Activated CD8-positive, alpha-beta memory T cell treated with anti-CD3 and anti-CD28 coated beads, Interleukin-2, amount 10 ng/mL, durations not matched to agents 7 days and 5 days (primary cell): ENCODE data around the gene ATP6AP1. TPM values are rescaled to one million over a fixed set of nuclear protein-coding genes. Genes with fewer than 3 reads are reported as not detected.
A peak's percentile ranks its signal among the peaks of the same experiment; 100 is the strongest.

Source experiments
- ATAC-seq: fragments of 150-1000 bp; cut with Tn5 transposase; one replicate; pipeline ENCODE4 v1.10.0; 2021; ENCODE audit warnings: moderate library complexity
- CTCF ChIA-PET: fragments of 350-600 bp; sonication (Branson Sonifier 250); formaldehyde crosslinking; loops from one replicate; lab custom pipeline; 2021; ENCODE audit warnings: antibody characterized with exemption; lab: Charles Lee
- DNase-seq: peaks from one replicate; pipeline ENCODE4 v3.0.0-alpha.2; 2020
- H3K27ac Mint-ChIP-seq: one replicate; pipeline ENCODE4 v1.8.0; 2021; ENCODE audit warnings: mild to moderate bottlenecking, mixed read lengths
- H3K27me3 Mint-ChIP-seq: one replicate; pipeline ENCODE4 v1.8.0; 2021; ENCODE audit warnings: mixed read lengths
- H3K36me3 Mint-ChIP-seq: one replicate; pipeline ENCODE4 v1.8.0; 2021; ENCODE audit warnings: mild to moderate bottlenecking, mixed read lengths
- H3K4me1 Mint-ChIP-seq: one replicate; pipeline ENCODE4 v1.8.0; 2021; ENCODE audit warnings: mixed read lengths
- H3K4me3 Mint-ChIP-seq: one replicate; pipeline ENCODE4 v1.8.0; 2021; ENCODE audit warnings: mild to moderate bottlenecking, moderate library complexity, mixed read lengths
- H3K9me3 Mint-ChIP-seq: one replicate; pipeline ENCODE4 v1.8.0; 2022; ENCODE audit warnings: low read depth, mixed read lengths
- total RNA-seq, 2 experiments: library from RNA; stranded (reverse); gene quantifications; one replicate each; pipeline ENCODE4 v1.2.3, GENCODE V29; 2021

The ATP6AP1 gene
- total RNA-seq, 2 experiments from 2014 or later, result 42.0 to 48.4 TPM

- CTCF ChIA-PET, result no interaction called here
- Mint-ChIP-seq H3K9me3 (no peaks in the 10 kb centered on the region), H3K27ac (no peak overlapping the region), H3K27me3 (no peaks in the 10 kb centered on the region), H3K4me1 (peaks cover 30% of the 10 kb centered on the region), H3K36me3 (peaks cover 12% of the 10 kb centered on the region), H3K4me3 (no peak overlapping the region)
- DNase-seq (no peak), ATAC-seq (no peak)
These were observed 11.4 kb downstream of the ATP6AP1 start for GRCh38 chrX:154439841-154440240.

- ATAC-seq (no peak), DNase-seq (no peak)
- Mint-ChIP-seq H3K36me3 (peaks cover 12% of the 10 kb centered on the region), H3K9me3 (no peaks in the 10 kb centered on the region), H3K4me1 (peaks cover 30% of the 10 kb centered on the region), H3K27ac (no peak overlapping the region), H3K27me3 (no peaks in the 10 kb centered on the region), H3K4me3 (no peak overlapping the region)
- CTCF ChIA-PET, result no interaction called here
These were observed 12.3 kb downstream of the ATP6AP1 start for GRCh38 chrX:154440623-154441357.

- Mint-ChIP-seq H3K4me1 (peaks cover 29% of the 10 kb centered on the region), H3K27me3 (no peaks in the 10 kb centered on the region), H3K9me3 (no peaks in the 10 kb centered on the region), H3K36me3 (peaks cover 12% of the 10 kb centered on the region), H3K4me3 (no peak overlapping the region), H3K27ac (peak overlapping the region; percentile 19)
- DNase-seq (no peak), ATAC-seq (no peak)
- CTCF ChIA-PET, result no interaction called here
These were observed 13.1 kb downstream of the ATP6AP1 start for GRCh38 chrX:154441564-154441963.

DNA sequence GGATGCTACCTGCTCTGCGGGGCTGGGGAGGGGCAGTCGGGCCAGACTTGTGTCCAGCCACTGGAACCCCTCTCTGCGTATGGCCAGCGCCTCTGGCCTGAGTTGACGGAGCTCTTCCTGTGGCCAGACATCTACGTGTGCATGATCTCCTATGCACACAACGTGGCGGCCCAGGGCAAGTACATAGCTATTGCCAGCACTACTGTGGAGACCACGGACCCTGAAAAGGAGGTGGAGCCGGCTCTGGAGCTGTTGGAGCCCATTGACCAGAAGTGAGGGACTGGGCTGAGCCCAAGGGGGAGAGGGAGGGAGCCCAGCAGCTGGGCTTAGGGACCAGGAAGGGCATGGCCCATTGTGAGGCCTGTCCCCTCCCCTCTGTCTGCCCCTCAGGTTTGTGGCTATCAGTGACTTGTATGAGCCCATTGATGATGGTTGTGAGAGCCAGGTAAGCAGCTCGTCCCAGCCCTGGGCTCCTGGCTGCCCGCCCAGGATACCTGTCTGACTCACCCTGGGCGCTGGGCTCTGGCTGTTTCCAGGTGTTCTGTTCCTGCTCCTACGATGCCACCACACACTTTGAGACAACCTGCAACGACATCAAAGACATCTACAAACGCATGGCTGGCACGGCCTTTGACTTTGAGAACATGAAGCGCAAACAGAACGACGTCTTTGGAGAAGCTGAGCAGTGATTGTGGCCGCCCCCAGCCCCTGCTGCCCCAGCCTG lies 13.7 kb downstream of the ATP6AP1 start:
- CTCF ChIA-PET, result no interaction called here

GRCh38 chrX:154443479-154443910 lies 15.0 kb downstream of the ATP6AP1 start:
- peaks cover 9% of the 10 kb centered on the region for H3K36me3 Mint-ChIP-seq
- peak overlapping the region; percentile 55 for H3K4me3 Mint-ChIP-seq
- ATAC-seq (peak; percentile 4), DNase-seq (no peak)
- no peaks in the 10 kb centered on the region for H3K27me3 Mint-ChIP-seq
- CTCF ChIA-PET, result interaction anchor here (1.7 kb wide), 1 partner anchor 45 kb away, joined by 4 read pairs; the partner anchor contains the start of gene RPL10
- H3K4me1 Mint-ChIP-seq, result peaks cover 24% of the 10 kb centered on the region
- H3K9me3 Mint-ChIP-seq, result no peaks in the 10 kb centered on the region
- peak overlapping the region; percentile 72 for H3K27ac Mint-ChIP-seq

More for the DNA sequence above, 13.7 kb downstream of the ATP6AP1 start:
- no peak overlapping the region for H3K27ac Mint-ChIP-seq
- DNase-seq (no peak), ATAC-seq (no peak)
- H3K36me3 Mint-ChIP-seq, result peaks cover 13% of the 10 kb centered on the region
- H3K27me3 Mint-ChIP-seq, result no peaks in the 10 kb centered on the region
- H3K4me1 Mint-ChIP-seq, result peaks cover 29% of the 10 kb centered on the region
- H3K9me3 Mint-ChIP-seq, result no peaks in the 10 kb centered on the region
- no peak overlapping the region for H3K4me3 Mint-ChIP-seq

DNA sequence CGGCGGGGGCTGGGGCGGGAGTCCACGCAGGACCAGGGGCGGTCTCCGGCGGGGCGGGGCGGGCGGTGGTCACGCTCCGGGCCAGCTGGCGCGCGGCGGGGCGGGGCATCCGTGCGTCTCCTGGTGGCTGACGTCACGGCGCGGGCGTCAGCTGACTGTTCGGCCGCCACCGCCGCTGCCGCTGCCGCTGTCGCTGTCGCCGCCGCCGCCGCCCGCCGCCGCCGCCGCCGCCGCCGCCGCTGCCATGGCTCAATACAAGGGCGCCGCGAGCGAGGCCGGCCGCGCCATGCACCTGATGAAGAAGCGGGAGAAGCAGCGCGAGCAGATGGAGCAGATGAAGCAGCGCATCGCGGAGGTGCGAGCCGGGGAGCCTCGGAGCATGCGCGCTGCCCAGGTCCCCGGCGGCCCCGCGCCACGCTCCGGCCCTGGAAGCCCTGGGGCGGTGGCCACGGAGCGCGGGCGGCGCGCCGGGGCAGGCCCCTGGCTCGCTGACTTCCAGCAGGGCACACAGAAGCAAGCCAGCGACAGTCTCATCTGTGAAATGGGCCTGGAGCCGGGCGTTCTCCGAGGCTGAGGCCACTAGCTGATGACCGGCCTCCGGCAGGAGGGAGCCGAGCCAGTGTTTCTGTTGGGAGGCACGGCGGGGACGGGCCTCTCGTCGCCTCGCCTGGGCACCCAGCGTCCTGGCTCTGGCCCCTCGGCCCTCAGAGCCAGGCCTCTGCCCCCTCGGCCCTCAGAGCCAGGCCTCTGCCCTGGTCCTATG lies 15.7 kb downstream of the ATP6AP1 start, which contains the start of gene FAM50A:
FAM50A (plus strand) TSS at position 150 of the 763 bp plus-strand sequence; CDS start at position 245, 95 bp downstream.
- CTCF ChIA-PET, result interaction anchor here (1.7 kb wide), 1 partner anchor 45 kb away, joined by 4 read pairs; the partner anchor contains the start of gene RPL10
- no peaks in the 10 kb centered on the region for H3K27me3 Mint-ChIP-seq
- peak within 1 kb of the TSS; percentile 68 for H3K4me3 Mint-ChIP-seq
- DNase-seq (peak; percentile 76), ATAC-seq (peak; percentile 92)
- no peaks in the 10 kb centered on the region for H3K9me3 Mint-ChIP-seq
- peaks cover 20% of the 10 kb centered on the region for H3K4me1 Mint-ChIP-seq
- peaks cover 9% of the 10 kb centered on the region for H3K36me3 Mint-ChIP-seq
- peak within 1 kb of the TSS; percentile 72 for H3K27ac Mint-ChIP-seq

GRCh38 chrX:154444755-154445246 lies 16.3 kb downstream of the ATP6AP1 start:
- H3K36me3 Mint-ChIP-seq, result peaks cover 8% of the 10 kb centered on the region
- no peak for ATAC-seq
- CTCF ChIA-PET, result interaction anchor here (1.7 kb wide), 1 partner anchor 46 kb away, joined by 4 read pairs; the partner anchor contains the start of gene RPL10
- no peaks in the 10 kb centered on the region for H3K27me3 Mint-ChIP-seq
- DNase-seq, result no peak
- H3K4me1 Mint-ChIP-seq, result peaks cover 20% of the 10 kb centered on the region
- no peak overlapping the region for H3K27ac Mint-ChIP-seq
- H3K4me3 Mint-ChIP-seq, result peak overlapping the region; percentile 68
- no peaks in the 10 kb centered on the region for H3K9me3 Mint-ChIP-seq

DNA sequence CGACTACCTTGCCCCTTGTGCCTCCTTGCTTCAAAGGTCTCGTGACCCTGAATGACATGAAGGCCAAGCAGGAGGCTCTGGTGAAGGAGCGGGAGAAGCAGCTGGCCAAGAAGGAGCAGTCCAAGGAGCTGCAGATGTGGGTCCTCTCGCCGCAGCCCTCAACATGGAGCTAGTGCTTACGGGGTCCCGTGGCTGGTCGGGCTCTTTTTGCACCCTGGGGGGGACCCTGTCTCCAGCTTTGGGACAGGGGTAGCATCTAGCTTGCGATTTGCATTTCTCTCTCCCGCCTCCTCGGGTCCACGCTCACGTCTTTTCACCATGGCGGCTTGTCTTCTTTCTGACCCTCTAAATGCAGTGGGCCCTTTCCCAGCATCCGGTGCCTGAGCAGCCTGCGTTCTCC lies 17.3 kb downstream of the ATP6AP1 start:
- no peak overlapping the region for H3K4me3 Mint-ChIP-seq
- no peak for DNase-seq
- no peak for ATAC-seq
- CTCF ChIA-PET, result no interaction called here
- no peaks in the 10 kb centered on the region for H3K27me3 Mint-ChIP-seq
- H3K36me3 Mint-ChIP-seq, result peaks cover 5% of the 10 kb centered on the region
- H3K4me1 Mint-ChIP-seq, result peaks cover 20% of the 10 kb centered on the region
- no peaks in the 10 kb centered on the region for H3K9me3 Mint-ChIP-seq
- H3K27ac Mint-ChIP-seq, result no peak overlapping the region

GRCh38 chrX:154446430-154446829 lies 18.0 kb downstream of the ATP6AP1 start:
- Mint-ChIP-seq H3K36me3 (peaks cover 5% of the 10 kb centered on the region), H3K9me3 (no peaks in the 10 kb centered on the region), H3K4me1 (peaks cover 16% of the 10 kb centered on the region), H3K27me3 (no peaks in the 10 kb centered on the region), H3K27ac (peak overlapping the region; percentile 28), H3K4me3 (no peak overlapping the region)
- CTCF ChIA-PET, result no interaction called here
- no peak for DNase-seq
- ATAC-seq, result no peak

DNA sequence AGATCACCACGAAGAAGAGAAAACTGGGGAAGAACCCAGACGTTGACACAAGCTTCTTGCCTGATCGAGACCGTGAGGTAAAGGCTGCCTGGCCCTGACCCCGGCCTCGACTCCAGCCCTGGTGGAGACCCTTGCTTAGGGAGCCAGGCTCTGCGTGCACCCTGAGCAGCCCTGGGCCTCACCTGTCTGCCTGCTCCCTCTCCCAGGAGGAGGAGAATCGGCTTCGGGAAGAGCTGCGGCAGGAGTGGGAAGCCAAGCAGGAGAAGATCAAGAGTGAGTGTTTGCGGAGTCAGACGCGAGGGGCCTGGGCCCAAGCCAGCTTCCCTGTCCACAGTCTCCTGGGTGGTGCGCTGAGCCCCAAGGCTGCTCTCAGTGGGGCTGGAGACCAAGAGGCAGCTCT lies 20.0 kb downstream of the ATP6AP1 start:
- no peak overlapping the region for H3K27ac Mint-ChIP-seq
- ATAC-seq (no peak), DNase-seq (no peak)
- H3K36me3 Mint-ChIP-seq, result peaks cover 4% of the 10 kb centered on the region
- H3K9me3 Mint-ChIP-seq, result no peaks in the 10 kb centered on the region
- H3K27me3 Mint-ChIP-seq, result no peaks in the 10 kb centered on the region
- H3K4me3 Mint-ChIP-seq, result no peak overlapping the region
- CTCF ChIA-PET, result no interaction called here
- H3K4me1 Mint-ChIP-seq, result peaks cover 8% of the 10 kb centered on the region

DNA sequence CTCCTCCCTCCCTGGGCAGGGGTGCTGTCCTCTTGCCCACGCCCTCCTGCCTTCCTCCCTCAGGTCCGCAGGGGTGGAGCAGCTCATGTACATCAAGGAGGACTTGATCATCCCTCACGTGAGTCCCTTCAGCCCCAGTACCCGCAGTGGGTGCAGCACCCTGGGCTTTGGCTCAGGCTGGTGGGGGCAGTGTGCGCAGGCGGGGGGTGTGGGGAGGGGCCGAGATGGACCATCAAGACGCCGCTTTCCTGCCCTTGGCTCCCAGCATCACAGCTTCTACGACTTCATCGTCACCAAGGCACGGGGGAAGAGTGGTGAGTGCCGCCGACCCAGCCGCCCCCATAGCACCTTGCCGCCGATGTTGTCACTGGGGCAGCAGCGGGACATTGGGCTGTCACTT lies 21.1 kb downstream of the ATP6AP1 start:
- Mint-ChIP-seq H3K4me3 (no peak overlapping the region), H3K27ac (no peak overlapping the region), H3K27me3 (no peaks in the 10 kb centered on the region), H3K4me1 (peaks cover 8% of the 10 kb centered on the region), H3K36me3 (peaks cover 9% of the 10 kb centered on the region), H3K9me3 (no peaks in the 10 kb centered on the region)
- ATAC-seq (no peak), DNase-seq (no peak)
- CTCF ChIA-PET, result interaction anchor here (0.7 kb wide), 1 partner anchor 78 kb away, joined by 3 read pairs; no protein-coding TSS in a partner anchor

DNA sequence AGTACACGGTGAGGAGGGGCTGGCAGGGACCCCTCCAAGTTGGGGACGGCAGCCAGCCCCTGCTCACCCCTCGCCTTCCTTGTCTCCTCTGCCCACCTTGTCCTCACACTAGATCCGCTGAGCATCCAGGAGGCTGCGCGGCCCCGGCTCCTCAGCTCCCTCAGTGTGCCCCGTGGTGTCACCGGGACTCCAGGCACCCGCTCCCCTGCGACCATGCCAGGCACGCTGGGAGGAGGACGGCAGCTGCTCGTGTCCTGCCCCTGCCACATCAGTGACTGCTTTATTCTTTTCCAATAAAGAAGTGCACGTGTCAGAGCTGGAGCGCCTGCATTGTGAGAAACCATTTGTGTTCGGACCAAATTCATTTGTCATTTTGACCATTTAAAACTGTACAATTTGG lies 21.8 kb downstream of the ATP6AP1 start:
- CTCF ChIA-PET, result no interaction called here
- Mint-ChIP-seq H3K27me3 (no peaks in the 10 kb centered on the region), H3K36me3 (peaks cover 9% of the 10 kb centered on the region), H3K27ac (no peak overlapping the region), H3K4me3 (no peak overlapping the region), H3K9me3 (no peaks in the 10 kb centered on the region), H3K4me1 (peaks cover 5% of the 10 kb centered on the region)
- no peak for DNase-seq
- ATAC-seq, result no peak

DNA sequence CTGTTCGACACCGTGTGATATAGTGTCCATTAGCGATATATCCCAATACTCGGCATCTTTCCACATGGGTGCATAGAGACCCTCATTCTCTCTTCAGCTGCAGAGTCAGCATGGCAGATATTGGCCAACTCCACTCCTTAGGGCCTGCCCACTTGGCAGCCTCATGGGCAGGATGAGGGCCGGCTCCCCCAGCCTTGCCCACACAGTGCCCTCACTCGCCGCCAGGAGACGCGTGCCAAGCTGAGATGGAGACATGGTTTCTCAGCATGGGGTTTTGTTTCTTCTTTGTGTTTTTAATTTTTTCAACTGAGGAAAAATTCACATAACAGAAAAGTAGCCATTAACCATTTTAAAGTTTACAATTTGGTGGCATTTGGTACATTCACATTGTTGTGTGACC lies 24.3 kb downstream of the ATP6AP1 start:
- H3K27ac Mint-ChIP-seq, result no peak overlapping the region
- H3K4me1 Mint-ChIP-seq, result peaks cover 5% of the 10 kb centered on the region
- no peak for ATAC-seq
- DNase-seq, result no peak
- no peak overlapping the region for H3K4me3 Mint-ChIP-seq
- H3K27me3 Mint-ChIP-seq, result no peaks in the 10 kb centered on the region
- H3K9me3 Mint-ChIP-seq, result no peaks in the 10 kb centered on the region
- CTCF ChIA-PET, result no interaction called here
- peaks cover 8% of the 10 kb centered on the region for H3K36me3 Mint-ChIP-seq
